IMR-90 (cell line): ENCODE measurements around the gene CDK5RAP3.

Source experiments
- BHLHE40 ChIP-seq: fragments of 150-350 bp; IDR thresholded peaks from 2 replicates; pipeline ENCODE4 v1.6.1; 2016; ENCODE audit warnings: mild to moderate bottlenecking, low read depth, low read length
- CEBPB ChIP-seq: IDR thresholded peaks from 2 replicates; pipeline ENCODE4 v1.6.1; 2012; ENCODE audit warnings: low read depth, low read length, improper control_type of control experiment
- CTCF ChIP-seq: conservative IDR thresholded peaks from 2 replicates; pipeline ENCODE4 v1.5.1; 2012; ENCODE audit warnings: mild to moderate bottlenecking, low read depth, low read length, improper control_type of control experiment
- FOS ChIP-seq: fragments of 150-350 bp; IDR thresholded peaks from 2 replicates; pipeline ENCODE4 v1.6.1; 2016; ENCODE audit warnings: low read depth, low read length
- MXI1 ChIP-seq: IDR thresholded peaks from 2 replicates; pipeline ENCODE4 v1.6.1; 2012; ENCODE audit warnings: low read depth, mild to moderate bottlenecking, low read length, moderate library complexity, borderline replicate concordance
- POLR2A ChIP-seq: IDR thresholded peaks from 2 replicates; pipeline ENCODE4 v1.6.1; 2012; ENCODE audit warnings: mild to moderate bottlenecking, low read depth, low read length
- RCOR1 ChIP-seq: IDR thresholded peaks from 2 replicates; pipeline ENCODE4 v1.6.1; 2012; ENCODE audit warnings: mild to moderate bottlenecking, low read length, improper control_type of control experiment; ENCODE audit not compliant: insufficient replicate concordance
- SMC3 ChIP-seq: fragments of 150-350 bp; IDR thresholded peaks from 2 replicates; pipeline ENCODE4 v1.6.1; 2016; ENCODE audit warnings: low read depth, mild to moderate bottlenecking, antibody characterized with exemption, low read length, moderate library complexity

DNA sequence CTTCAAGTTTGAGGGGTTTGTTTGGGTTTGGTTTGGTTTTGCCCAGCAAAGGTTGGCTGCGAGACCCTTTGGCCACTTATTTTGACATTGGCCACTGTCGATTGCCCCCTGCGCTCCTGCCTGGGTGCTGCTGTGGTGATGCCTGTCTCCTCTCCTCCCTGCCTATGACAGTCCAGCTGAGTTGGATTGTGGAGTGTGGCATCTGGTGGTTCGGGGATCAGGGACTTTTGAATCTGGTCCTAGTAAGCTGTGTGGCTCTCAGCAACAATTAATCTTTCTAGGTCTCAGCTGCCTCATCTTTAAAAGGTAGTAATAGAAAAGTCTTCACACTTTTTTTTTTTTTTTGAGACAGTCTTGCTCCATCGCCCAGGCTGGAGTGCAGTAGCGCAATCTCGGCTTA lies 27.1 kb downstream of the CDK5RAP3 start:
- no peak for TF ChIP-seq MXI1
- no peak for TF ChIP-seq CTCF
- no peak for TF ChIP-seq CEBPB
- TF ChIP-seq POLR2A, result no peak
- no peak for TF ChIP-seq FOS
- TF ChIP-seq SMC3, result no peak
- no peak for TF ChIP-seq BHLHE40
- TF ChIP-seq RCOR1, result no peak
